ENCODE results near the gene ANKRD55. TPM values are rescaled to one million over a fixed set of nuclear protein-coding genes. Genes with fewer than 3 reads are reported as not detected.

The ANKRD55 gene
- total RNA-seq, 4 donors from 2014 or later: 0.66 TPM; not detected in 3

GRCh38 chr5:56147659-56148230 lies 85.4 kb downstream of the ANKRD55 start:
- whole genome bisulfite sequencing: 87% methylated on average over 4 of the region's 4 CpGs
- intact Hi-C loops (cut with DNase I): no loop called here
- TF ChIP-seq, protein P1, sequence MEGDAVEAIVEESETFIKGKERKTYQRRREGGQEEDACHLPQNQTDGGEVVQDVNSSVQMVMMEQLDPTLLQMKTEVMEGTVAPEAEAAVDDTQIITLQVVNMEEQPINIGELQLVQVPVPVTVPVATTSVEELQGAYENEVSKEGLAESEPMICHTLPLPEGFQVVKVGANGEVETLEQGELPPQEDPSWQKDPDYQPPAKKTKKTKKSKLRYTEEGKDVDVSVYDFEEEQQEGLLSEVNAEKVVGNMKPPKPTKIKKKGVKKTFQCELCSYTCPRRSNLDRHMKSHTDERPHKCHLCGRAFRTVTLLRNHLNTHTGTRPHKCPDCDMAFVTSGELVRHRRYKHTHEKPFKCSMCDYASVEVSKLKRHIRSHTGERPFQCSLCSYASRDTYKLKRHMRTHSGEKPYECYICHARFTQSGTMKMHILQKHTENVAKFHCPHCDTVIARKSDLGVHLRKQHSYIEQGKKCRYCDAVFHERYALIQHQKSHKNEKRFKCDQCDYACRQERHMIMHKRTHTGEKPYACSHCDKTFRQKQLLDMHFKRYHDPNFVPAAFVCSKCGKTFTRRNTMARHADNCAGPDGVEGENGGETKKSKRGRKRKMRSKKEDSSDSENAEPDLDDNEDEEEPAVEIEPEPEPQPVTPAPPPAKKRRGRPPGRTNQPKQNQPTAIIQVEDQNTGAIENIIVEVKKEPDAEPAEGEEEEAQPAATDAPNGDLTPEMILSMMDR (IDR thresholded peaks at IDR 0.05): no peak
- TF ChIP-seq POLR2A (IDR thresholded peaks at IDR 0.05; ENCODE audit: low read depth): no peak
- TF ChIP-seq EP300 (IDR thresholded peaks at IDR 0.05): no peak
- TF ChIP-seq POLR2AphosphoS5 (IDR thresholded peaks at IDR 0.05): no peak

DNA sequence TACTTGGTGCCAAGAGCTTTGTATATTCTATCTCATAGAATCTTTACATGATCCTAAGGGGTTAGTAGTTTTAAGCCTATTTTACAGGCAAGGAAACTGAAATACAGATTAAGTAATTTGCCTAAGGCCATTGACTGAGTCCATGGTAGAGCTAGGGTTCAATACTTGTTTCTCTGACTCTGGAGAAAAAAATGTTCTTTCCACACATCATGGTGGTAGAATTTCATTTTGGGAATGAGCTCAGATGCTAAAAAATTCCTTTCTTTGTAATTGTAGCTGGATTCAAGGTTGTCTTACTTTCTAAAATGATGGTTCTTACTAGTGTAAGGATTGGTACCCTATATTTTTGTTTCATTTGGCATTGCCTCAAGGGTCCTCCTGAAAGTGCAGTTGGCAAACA lies 86.0 kb downstream of the ANKRD55 start:
- DNase-seq (ENCODE audit: extremely low spot score): no peak
- Histone ChIP-seq H3K36me3 (no peaks in the 10 kb centered on the region), H3K4me3 (no peak overlapping the region), H3K9me3 (no peaks in the 10 kb centered on the region), H3K27me3 (no peaks in the 10 kb centered on the region), H3K4me1 (peaks cover 0 to under 1% (median 0%) of the 10 kb centered on the region in 4 donors), H3K27ac (replicated peaks in 1 of 4) (no peak overlapping the region)
- intact Hi-C loops (cut with DNase I): no loop called here
- no peak for TF ChIP-seq POLR2AphosphoS5 (IDR thresholded peaks at IDR 0.05)
- TF ChIP-seq, protein P1 (IDR thresholded peaks at IDR 0.05): no peak
- TF ChIP-seq POLR2A (IDR thresholded peaks at IDR 0.05; ENCODE audit: low read depth): no peak
- no peak for TF ChIP-seq EP300 (IDR thresholded peaks at IDR 0.05)

More at GRCh38 chr5:56147659-56148230, 85.4 kb downstream of the ANKRD55 start:
- H3K9me3 ChIP-seq: no peaks in the 10 kb centered on the region
- DNase-seq (ENCODE audit: extremely low spot score): no peak
- H3K27ac ChIP-seq (replicated peaks in 1 of 4): no peak overlapping the region
- no peaks in the 10 kb centered on the region for H3K36me3 ChIP-seq
- H3K4me3 ChIP-seq: no peak overlapping the region
- peaks cover 0 to 7% (median 2%) of the 10 kb centered on the region in 4 donors for H3K4me1 ChIP-seq
- H3K27me3 ChIP-seq: no peaks in the 10 kb centered on the region

DNA sequence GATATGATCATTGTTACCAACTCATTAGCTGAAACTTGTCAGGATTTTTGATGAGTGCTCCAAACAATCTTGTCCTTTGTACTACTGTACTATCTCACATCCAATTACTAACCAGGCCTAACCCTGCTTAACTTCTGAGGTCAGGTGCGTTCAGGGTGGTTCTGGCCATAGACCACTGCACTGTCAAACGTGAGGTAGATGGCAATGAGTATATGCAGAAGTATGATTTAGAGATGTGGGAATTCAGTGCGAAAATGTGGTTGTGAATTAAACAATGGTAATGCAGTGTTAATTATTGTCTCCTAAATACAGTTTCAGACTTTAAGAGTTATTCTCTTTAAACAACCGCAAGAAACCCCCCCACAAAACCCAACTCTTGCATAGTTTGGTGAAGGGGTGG lies 86.5 kb downstream of the ANKRD55 start:
- no peaks in the 10 kb centered on the region for H3K36me3 ChIP-seq
- no peak overlapping the region for H3K27ac ChIP-seq (replicated peaks in 1 of 4)
- DNase-seq (ENCODE audit: extremely low spot score): no peak
- no peaks in the 10 kb centered on the region for H3K4me1 ChIP-seq
- 88% methylated on average over 4 of the region's 4 CpGs for WGBS
- no peak overlapping the region for H3K4me3 ChIP-seq
- TF ChIP-seq EP300 (IDR thresholded peaks at IDR 0.05) (no peak), POLR2AphosphoS5 (IDR thresholded peaks at IDR 0.05) (no peak), POLR2A (IDR thresholded peaks at IDR 0.05; ENCODE audit: low read depth) (no peak)
- TF ChIP-seq, protein P1 (IDR thresholded peaks at IDR 0.05): no peak
- no peaks in the 10 kb centered on the region for H3K9me3 ChIP-seq
- no peaks in the 10 kb centered on the region for H3K27me3 ChIP-seq
- intact Hi-C loops (cut with DNase I): no loop called here

DNA sequence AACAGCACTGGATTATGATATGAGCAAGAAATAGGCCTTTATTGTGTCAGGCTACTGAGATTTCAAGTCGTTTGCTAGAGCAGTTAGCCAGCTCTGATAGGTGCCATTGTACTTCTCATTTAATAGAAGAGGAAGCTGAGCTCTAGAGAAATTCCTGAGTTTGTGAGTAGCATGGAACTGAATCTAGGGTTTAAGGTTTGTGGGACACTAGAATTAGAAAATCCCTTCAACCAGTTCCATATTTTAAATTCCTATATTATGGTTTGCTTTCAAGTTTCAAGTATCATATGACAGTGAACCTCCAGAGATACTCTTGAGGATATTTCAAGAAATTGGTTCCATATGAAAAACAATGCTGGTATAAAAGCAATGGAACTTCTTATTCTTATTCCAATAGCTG lies 87.6 kb downstream of the ANKRD55 start:
- Histone ChIP-seq H3K9me3 (no peaks in the 10 kb centered on the region), H3K4me3 (no peak overlapping the region), H3K27ac (replicated peaks in 1 of 4) (no peak overlapping the region), H3K4me1 (peaks cover 0 to 2% (median 0%) of the 10 kb centered on the region in 4 donors), H3K36me3 (no peaks in the 10 kb centered on the region), H3K27me3 (no peaks in the 10 kb centered on the region)
- no peak for DNase-seq (ENCODE audit: extremely low spot score)
- no peak for TF ChIP-seq EP300 (IDR thresholded peaks at IDR 0.05)
- TF ChIP-seq, protein P1 (IDR thresholded peaks at IDR 0.05): no peak
- TF ChIP-seq POLR2AphosphoS5 (IDR thresholded peaks at IDR 0.05): no peak
- TF ChIP-seq POLR2A (IDR thresholded peaks at IDR 0.05; ENCODE audit: low read depth): no peak
- intact Hi-C loops (cut with DNase I): no loop called here
- WGBS: 62% methylated on average over 1 of the region's 1 CpG

- Histone ChIP-seq H3K27me3 (no peaks in the 10 kb centered on the region), H3K4me3 (no peak overlapping the region), H3K27ac (replicated peaks in 1 of 4) (no peak overlapping the region), H3K36me3 (no peaks in the 10 kb centered on the region), H3K4me1 (peaks cover 0 to 5% (median 1%) of the 10 kb centered on the region in 4 donors), H3K9me3 (no peaks in the 10 kb centered on the region)
- DNase-seq (ENCODE audit: extremely low spot score): no peak
- intact Hi-C loops (cut with DNase I): no loop called here
- WGBS: 86% methylated on average over 1 of the region's 1 CpG
- TF ChIP-seq, protein P1 (IDR thresholded peaks at IDR 0.05): no peak
- TF ChIP-seq EP300 (IDR thresholded peaks at IDR 0.05): no peak
- no peak for TF ChIP-seq POLR2AphosphoS5 (IDR thresholded peaks at IDR 0.05)
- TF ChIP-seq POLR2A (IDR thresholded peaks at IDR 0.05; ENCODE audit: low read depth): no peak
Observed at GRCh38 chr5:56145106-56145505, 88.0 kb downstream of the ANKRD55 start.
